Smooth muscle cell (in vitro differentiated cells): Measurements from ENCODE around the gene DCAF8L2. TPM values are rescaled to one million over a fixed set of nuclear protein-coding genes. Genes with fewer than 3 reads are reported as not detected.

ENCODE experiments used
- DNase-seq: peaks from one replicate; lab custom pipeline; 2025; ENCODE audit not compliant: unreplicated experiment; lab: John Stamatoyannopoulos, UW
- H2AFZ ChIP-seq: fragments of 200-600 bp; sonication (generic); 2 replicates; pipeline ENCODE4 v1.6.0; 2016; ENCODE audit warnings: antibody characterized with exemption, low read depth, mild to moderate bottlenecking
- H3F3A ChIP-seq: fragments of 200-600 bp; sonication (generic); 2 replicates; pipeline ENCODE4 v1.6.0; 2017; ENCODE audit warnings: antibody characterized with exemption, low read depth
- H3K27ac ChIP-seq: fragments of 200-600 bp; sonication (generic); 2 replicates; pipeline ENCODE4 v1.5.1; 2016; ENCODE audit warnings: low read depth, mild to moderate bottlenecking
- H3K27me3 ChIP-seq: fragments of 200-600 bp; sonication (generic); 2 replicates; pipeline ENCODE4 v1.6.1; 2016; ENCODE audit warnings: low read depth, mild to moderate bottlenecking
- H3K36me3 ChIP-seq: fragments of 200-600 bp; sonication (generic); 2 replicates; pipeline ENCODE4 v1.5.1; 2016; ENCODE audit warnings: low read depth
- H3K4me1 ChIP-seq: fragments of 200-600 bp; sonication (generic); 2 replicates; pipeline ENCODE4 v1.5.1; 2016; ENCODE audit warnings: low read depth
- H3K4me2 ChIP-seq: fragments of 200-600 bp; sonication (generic); 2 replicates; pipeline ENCODE4 v1.6.0; 2016; ENCODE audit warnings: mild to moderate bottlenecking
- H3K4me3 ChIP-seq: fragments of 200-600 bp; sonication (generic); 2 replicates; pipeline ENCODE4 v1.5.1; 2016; ENCODE audit warnings: mild to moderate bottlenecking
- H3K79me2 ChIP-seq: fragments of 200-600 bp; sonication (generic); 2 replicates; pipeline ENCODE4 v1.6.0; 2016; ENCODE audit warnings: low read depth, mild to moderate bottlenecking
- H3K9ac ChIP-seq: fragments of 200-600 bp; sonication (generic); 2 replicates; pipeline ENCODE4 v1.6.0; 2016; ENCODE audit warnings: low read depth
- H3K9me3 ChIP-seq: fragments of 200-600 bp; sonication (generic); replicated peaks from 2 replicates; pipeline ENCODE4 v1.5.1; 2016; ENCODE audit warnings: low read depth
- H4K20me1 ChIP-seq: fragments of 200-600 bp; sonication (generic); 2 replicates; pipeline ENCODE4 v1.6.0; 2016; ENCODE audit warnings: low read depth
- WGBS: methylation state at CpG from one replicate; pipeline ENCODE4 v1.1.7; 2016; ENCODE audit warnings: low lambda C conversion rate; 5-methylcytosine and 5-hydroxymethylcytosine counted together
- polyA plus RNA-seq: library from polyadenylated mRNA; unstranded; fragments of >200 nt; fragmentation: Nextera tagmentation; extraction: Ambion mirVana; gene quantifications from 2 replicates; pipeline ENCODE4 v1.2.1, GENCODE V29; 2016
- total RNA-seq: library from RNA; depleted of rRNA; stranded (reverse); fragments of >200 nt; gene quantifications from 2 replicates; pipeline ENCODE4 v1.2.3, GENCODE V29; 2014
- TF ChIP-seq, protein P1 (sequence below): fragments of 200-600 bp; sonication (generic); IDR thresholded peaks from 2 replicates; pipeline ENCODE4 v1.5.1; 2017; ENCODE audit warnings: borderline replicate concordance, mild to moderate bottlenecking, antibody characterized with exemption; ENCODE audit not compliant: insufficient read depth, poor library complexity, severe bottlenecking

DCAF8L2 gene
- total and polyA plus RNA-seq, 2 experiments from 2014 or later, result not detected

DNA sequence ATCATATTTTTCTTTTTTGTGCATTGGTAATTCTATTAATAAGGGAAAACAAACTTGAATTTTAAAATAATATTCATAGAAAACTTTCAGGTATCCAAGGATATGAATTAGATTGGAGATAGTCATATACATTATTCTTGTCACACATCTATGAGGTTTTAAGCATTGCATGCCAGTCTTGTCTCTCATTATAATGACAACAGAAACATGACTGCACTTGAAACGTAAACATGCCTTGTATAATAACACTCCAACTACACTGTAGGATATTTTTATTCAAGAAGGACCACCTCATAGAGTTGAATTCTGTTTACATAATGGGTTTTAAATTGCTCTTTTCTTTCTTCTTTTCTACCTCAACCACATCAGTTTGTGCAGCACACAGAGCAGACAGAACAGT is 104.5 kb downstream of the DCAF8L2 start:
- WGBS, result 65% methylated on average over 1 of the region's 1 CpG
- Histone ChIP-seq H3K4me1 (no peaks in the 10 kb centered on the region), H3K79me2 (no peaks in the 10 kb centered on the region), H3K9me3 (no peaks in the 10 kb centered on the region), H3K27ac (no peak overlapping the region), H2AFZ (no peak overlapping the region), H3K27me3 (no peaks in the 10 kb centered on the region), H3F3A (no peaks in the 10 kb centered on the region), H3K9ac (no peak overlapping the region), H4K20me1 (no peaks in the 10 kb centered on the region), H3K4me2 (no peak overlapping the region), H3K4me3 (no peak overlapping the region), H3K36me3 (no peaks in the 10 kb centered on the region)
- no peak for DNase-seq
- TF ChIP-seq, protein P1, sequence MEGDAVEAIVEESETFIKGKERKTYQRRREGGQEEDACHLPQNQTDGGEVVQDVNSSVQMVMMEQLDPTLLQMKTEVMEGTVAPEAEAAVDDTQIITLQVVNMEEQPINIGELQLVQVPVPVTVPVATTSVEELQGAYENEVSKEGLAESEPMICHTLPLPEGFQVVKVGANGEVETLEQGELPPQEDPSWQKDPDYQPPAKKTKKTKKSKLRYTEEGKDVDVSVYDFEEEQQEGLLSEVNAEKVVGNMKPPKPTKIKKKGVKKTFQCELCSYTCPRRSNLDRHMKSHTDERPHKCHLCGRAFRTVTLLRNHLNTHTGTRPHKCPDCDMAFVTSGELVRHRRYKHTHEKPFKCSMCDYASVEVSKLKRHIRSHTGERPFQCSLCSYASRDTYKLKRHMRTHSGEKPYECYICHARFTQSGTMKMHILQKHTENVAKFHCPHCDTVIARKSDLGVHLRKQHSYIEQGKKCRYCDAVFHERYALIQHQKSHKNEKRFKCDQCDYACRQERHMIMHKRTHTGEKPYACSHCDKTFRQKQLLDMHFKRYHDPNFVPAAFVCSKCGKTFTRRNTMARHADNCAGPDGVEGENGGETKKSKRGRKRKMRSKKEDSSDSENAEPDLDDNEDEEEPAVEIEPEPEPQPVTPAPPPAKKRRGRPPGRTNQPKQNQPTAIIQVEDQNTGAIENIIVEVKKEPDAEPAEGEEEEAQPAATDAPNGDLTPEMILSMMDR, result no peak

DNA sequence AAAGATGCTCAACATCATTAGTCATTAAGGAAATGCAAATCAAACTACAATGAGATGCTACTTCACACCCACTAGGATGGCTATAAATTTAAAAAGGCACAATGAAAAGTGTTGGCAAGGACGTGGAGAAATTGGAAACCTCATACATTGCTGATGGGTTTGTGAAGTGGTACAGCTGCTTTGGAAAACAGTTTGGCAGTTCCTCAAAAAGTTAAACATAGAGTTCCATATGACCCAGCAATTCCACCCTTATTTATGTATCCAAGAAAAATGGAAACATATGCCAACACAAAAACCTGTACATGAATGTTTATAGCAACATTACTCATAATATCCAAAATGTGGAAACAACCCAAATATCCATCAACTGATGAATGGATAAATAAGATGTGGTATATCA is 116.4 kb downstream of the DCAF8L2 start:
- Histone ChIP-seq H2AFZ (no peak overlapping the region), H3K4me3 (no peak overlapping the region), H3K79me2 (no peaks in the 10 kb centered on the region), H3K27ac (no peak overlapping the region), H3K4me1 (no peaks in the 10 kb centered on the region), H3F3A (no peaks in the 10 kb centered on the region), H3K36me3 (no peaks in the 10 kb centered on the region), H3K9me3 (no peaks in the 10 kb centered on the region), H3K27me3 (no peaks in the 10 kb centered on the region), H4K20me1 (no peaks in the 10 kb centered on the region), H3K9ac (no peak overlapping the region), H3K4me2 (no peak overlapping the region)
- DNase-seq, result no peak
- TF ChIP-seq, protein P1, result no peak
- WGBS, result 41% methylated on average over 1 of the region's 1 CpG

DNA sequence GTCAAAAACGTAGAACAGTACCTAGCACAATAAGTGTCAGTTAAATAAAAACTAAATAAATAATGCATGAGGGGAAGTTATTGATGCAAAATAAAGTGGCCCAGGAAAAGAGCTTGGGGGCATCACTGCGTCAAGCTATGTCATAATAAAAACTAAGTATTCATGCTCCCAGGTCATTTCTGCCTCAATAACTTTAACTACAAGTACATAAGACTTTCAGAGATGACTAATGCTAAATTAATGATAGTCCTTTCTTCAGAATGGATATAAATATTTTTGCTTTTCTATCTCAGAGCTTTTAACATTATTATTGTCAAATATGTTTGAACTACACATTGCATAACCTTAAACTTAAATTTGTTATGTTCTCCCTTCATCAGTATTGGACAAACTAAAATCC is 125.5 kb downstream of the DCAF8L2 start:
- Histone ChIP-seq H2AFZ (no peak overlapping the region), H3K27ac (no peak overlapping the region), H3K4me2 (no peak overlapping the region), H3K27me3 (no peaks in the 10 kb centered on the region), H4K20me1 (no peaks in the 10 kb centered on the region), H3K4me3 (no peak overlapping the region), H3K36me3 (no peaks in the 10 kb centered on the region), H3K79me2 (no peaks in the 10 kb centered on the region), H3F3A (no peaks in the 10 kb centered on the region), H3K9ac (no peak overlapping the region), H3K4me1 (no peaks in the 10 kb centered on the region), H3K9me3 (no peaks in the 10 kb centered on the region)
- WGBS, result 78% methylated on average over 2 of the region's 2 CpGs
- TF ChIP-seq, protein P1, result no peak
- no peak for DNase-seq

DNA sequence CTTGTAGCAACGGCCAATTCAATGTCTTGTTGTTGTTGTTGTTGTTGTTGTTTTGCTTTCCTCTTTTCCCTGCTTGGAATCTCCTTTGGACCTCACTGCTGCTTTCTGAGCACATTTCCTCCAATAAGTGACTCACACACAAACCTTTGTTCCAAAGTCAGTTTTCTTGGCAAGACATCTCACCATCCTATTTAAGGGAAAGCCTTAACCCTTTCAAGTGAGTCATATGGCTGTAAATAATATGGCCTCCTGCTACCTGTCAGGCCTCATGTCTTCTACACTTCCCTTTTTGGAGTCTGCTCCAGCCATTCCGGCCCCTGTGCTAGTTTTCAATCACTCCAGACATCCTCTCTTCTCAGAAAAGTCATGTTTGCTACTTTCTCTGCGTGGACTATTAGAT is 138.1 kb downstream of the DCAF8L2 start:
- DNase-seq, result no peak

More for the DNA sequence above, 138.1 kb downstream of the DCAF8L2 start:
- Histone ChIP-seq H3K36me3 (no peaks in the 10 kb centered on the region), H3K27ac (no peak overlapping the region), H3K4me3 (no peak overlapping the region), H4K20me1 (no peaks in the 10 kb centered on the region), H3K79me2 (no peaks in the 10 kb centered on the region), H3K4me2 (no peak overlapping the region), H3K4me1 (no peaks in the 10 kb centered on the region), H3K9ac (no peak overlapping the region), H3K27me3 (no peaks in the 10 kb centered on the region), H3K9me3 (no peaks in the 10 kb centered on the region), H3F3A (no peaks in the 10 kb centered on the region), H2AFZ (no peak overlapping the region)
- 72% methylated on average over 3 of the region's 3 CpGs for WGBS
- TF ChIP-seq, protein P1, result no peak
